HG03095 (cell line): ENCODE results near the gene AIFM2.
"Not testable (repeated sequence)": the region's sequence is repeated elsewhere in the genome, so short reads cannot be mapped to it uniquely, and the experiment has no call there.

Source experiments
- ATAC-seq: cut with Tn5 transposase; IDR thresholded peaks from one replicate; pipeline ENCODE4 v1.9.1; 2021; ENCODE audit warnings: moderate library complexity; ENCODE audit not compliant: unreplicated experiment

Gene AIFM2

GRCh38 chr10:70123817-70124216, 8.8 kb downstream of the AIFM2 start:
- ATAC-seq, result no peak

- ATAC-seq, result not testable (repeated sequence)
Observed at GRCh38 chr10:70123166-70123565, 9.5 kb downstream of the AIFM2 start.

GRCh38 chr10:70122742-70123141, 9.9 kb downstream of the AIFM2 start:
- no peak for ATAC-seq

- no peak for ATAC-seq
Observed at GRCh38 chr10:70121281-70121949, 11.2 kb downstream of the AIFM2 start.

- ATAC-seq, result no peak
Observed at GRCh38 chr10:70120417-70120816, 12.2 kb downstream of the AIFM2 start.

GRCh38 chr10:70119623-70120022, 13.0 kb downstream of the AIFM2 start:
- ATAC-seq, result no peak

- no peak for ATAC-seq
Observed at GRCh38 chr10:70119197-70119596, 13.4 kb downstream of the AIFM2 start.

GRCh38 chr10:70118196-70118595, 14.4 kb downstream of the AIFM2 start:
- ATAC-seq, result no peak

GRCh38 chr10:70117646-70118045, 15.0 kb downstream of the AIFM2 start:
- ATAC-seq, result no peak

- ATAC-seq, result peak; percentile 50
Observed at GRCh38 chr10:70115948-70116682, 16.5 kb downstream of the AIFM2 start.

- ATAC-seq, result no peak
Observed at GRCh38 chr10:70114902-70115301, 17.7 kb downstream of the AIFM2 start.

GRCh38 chr10:70112071-70112470, 20.6 kb downstream of the AIFM2 start:
- ATAC-seq, result no peak

GRCh38 chr10:70111496-70111895, 21.1 kb downstream of the AIFM2 start:
- ATAC-seq, result no peak

GRCh38 chr10:70109064-70109729, 23.4 kb downstream of the AIFM2 start:
- ATAC-seq, result no peak

- peak; percentile 68 for ATAC-seq
Observed at GRCh38 chr10:70106958-70107791, 25.4 kb downstream of the AIFM2 start.

- ATAC-seq, result no peak
Observed at GRCh38 chr10:70101668-70102067, 31.0 kb downstream of the AIFM2 start.

- ATAC-seq, result not testable (repeated sequence)
Observed at GRCh38 chr10:70101068-70101562, 31.5 kb downstream of the AIFM2 start.

GRCh38 chr10:70098271-70098670, 34.4 kb downstream of the AIFM2 start:
- ATAC-seq, result no peak

GRCh38 chr10:70097459-70097858, 35.2 kb downstream of the AIFM2 start:
- no peak for ATAC-seq

- ATAC-seq, result no peak
Observed at GRCh38 chr10:70096705-70097420, 35.8 kb downstream of the AIFM2 start.
